Psoas muscle (tissue), 8 donors: Measurements from ENCODE around the gene UTP3. TPM values are rescaled to one million over a fixed set of nuclear protein-coding genes. Genes with fewer than 3 reads are reported as not detected.

Experiments
- ATAC-seq, 4 donors: fragments of 200-7000 bp; cut with Tn5 transposase; one replicate each; pipeline ENCODE4 v1.9.1; 2020; ENCODE audit warnings: moderate library complexity in 3 of 4, mild to moderate bottlenecking in 2 of 4
- DNase-seq, 2 donors: peaks; one replicate each; pipeline ENCODE4 v3.0.0-alpha.2; 2020
- H3K27ac ChIP-seq: fragments of 200-600 bp; one replicate; pipeline ENCODE4 v1.8.0; 2022
- H3K27me3 ChIP-seq, 3 donors: fragments of 200-600 bp in 1 of 3; one replicate each; pipeline versions ENCODE4 v1.6.1 to v1.8.0; 2013 to 2022; ENCODE audit warnings: low read length in 2 of 3, mild to moderate bottlenecking in 2 of 3, moderate library complexity in 1 of 3; ENCODE audit not compliant: insufficient read depth in 3 of 3
- H3K36me3 ChIP-seq, 2 donors: fragments of 200-600 bp in 1 of 2; one replicate each; pipeline versions ENCODE4 v1.6.1 to v1.8.0; 2013 to 2022; ENCODE audit warnings: low read depth in 1 of 2, mild to moderate bottlenecking in 1 of 2, moderate library complexity in 1 of 2; ENCODE audit not compliant: insufficient read depth in 1 of 2
- H3K4me1 ChIP-seq: fragments of 200-600 bp; one replicate; pipeline ENCODE4 v1.8.0; 2022
- H3K4me3 ChIP-seq: fragments of 200-600 bp; one replicate; pipeline ENCODE4 v1.8.0; 2022; ENCODE audit warnings: mild to moderate bottlenecking
- H3K9me3 ChIP-seq: fragments of 200-600 bp; one replicate; pipeline ENCODE4 v1.8.0; 2022
- CTCF ChIP-seq: fragments of 200-600 bp; IDR thresholded peaks from one replicate; pipeline ENCODE4 v1.8.0; 2022; ENCODE audit warnings: antibody characterized with exemption
- WGBS, 3 donors: extraction: QIAGEN DNeasy Blood & Tissue Kit; methylation state at CpG; one replicate each; pipeline versions ENCODE4 v1.1.6 to v1.1.7; 2013; 5-methylcytosine and 5-hydroxymethylcytosine counted together
- intact Hi-C, 2 donors: fragments of 100-400 bp; cut with DNase I; formaldehyde crosslinking; loops; one replicate each; pipeline versions ENCODE4 v1.11.0 to v1.14.2; 2022
- polyA plus RNA-seq, 3 donors: library from polyadenylated mRNA; stranded (reverse); fragments of 200-250 nt; gene quantifications; one replicate each; pipeline ENCODE4 v1.2.3, GENCODE V29; 2013
- total RNA-seq, 4 donors: library from RNA; stranded (reverse); fragmentation: NEBNext Ultra II Directional in 2 of 4; extraction: Animal tissue kit (Norgen Biotek cat#: 25700) in 2 of 4; gene quantifications; one replicate each; pipeline versions ENCODE4 v1.2.1 to v1.2.4, GENCODE V29; 2021 to 2023
- donor health status: healthy with polysubstance abuse.
- donor health status: DM: no; HTN: no; CAD: no; lungs with moderate emphysema.
- donor health status: Bipolar disorder and iron deficiency.
- donor health status: healthy.
- donor health status: DM: yes; HTN: yes; CAD: no.
- donor health status: DM: no; HTN: no; CAD: no.
- donor health status: DM: no; HTN: no; CAD: no.
- donor health status: DM: yes; HTN: yes; CAD: no.

The UTP3 gene
- total and polyA plus RNA-seq, 7 donors: 13.0 to 32.5 (median 22.3) TPM

GRCh38 chr4:70666369-70666768 is 22.0 kb upstream of the UTP3 start, which contains the start of gene JCHAIN:
JCHAIN (minus strand) TSS chr4:70666508; CDS start chr4:70666490, 18 bp downstream.
- no peak within 1 kb of the TSS for H3K27ac ChIP-seq
- no peaks in the 10 kb centered on the region for H3K27me3 ChIP-seq
- no peak for ATAC-seq
- WGBS, 3 donors: 52 to 79% (median 66%) methylated on average over 1 of the region's 1 CpG
- TF ChIP-seq CTCF: no peak
- no peak for DNase-seq
- H3K4me1 ChIP-seq: no peaks in the 10 kb centered on the region
- no peaks in the 10 kb centered on the region for H3K36me3 ChIP-seq
- no peaks in the 10 kb centered on the region for H3K9me3 ChIP-seq
- H3K4me3 ChIP-seq: no peak within 1 kb of the TSS
- intact Hi-C loops: no loop called here

- no peaks in the 10 kb centered on the region for H3K9me3 ChIP-seq
- no peaks in the 10 kb centered on the region for H3K27me3 ChIP-seq
- 52 to 57% (median 54%) methylated on average over 3 of the region's 3 CpGs for WGBS, 3 donors
- no peak overlapping the region for H3K27ac ChIP-seq
- no peaks in the 10 kb centered on the region for H3K4me1 ChIP-seq
- no peaks in the 10 kb centered on the region for H3K36me3 ChIP-seq
- DNase-seq (no peak), ATAC-seq (no peak)
- TF ChIP-seq CTCF: no peak
- H3K4me3 ChIP-seq: no peak overlapping the region
- intact Hi-C loops: no loop called here
Measured at GRCh38 chr4:70667740-70668535, 20.4 kb upstream of the UTP3 start.

GRCh38 chr4:70670332-70671014 is 17.9 kb upstream of the UTP3 start:
- intact Hi-C loops: no loop called here
- ATAC-seq: no peak

GRCh38 chr4:70671091-70671490 is 17.2 kb upstream of the UTP3 start:
- Histone ChIP-seq H3K27me3 (no peaks in the 10 kb centered on the region), H3K4me1 (no peaks in the 10 kb centered on the region), H3K4me3 (no peak overlapping the region), H3K36me3 (no peaks in the 10 kb centered on the region), H3K27ac (no peak overlapping the region), H3K9me3 (no peaks in the 10 kb centered on the region)
- intact Hi-C loops: no loop called here
- 49 to 66% (median 57%) methylated on average over 2 of the region's 2 CpGs for WGBS, 3 donors
- DNase-seq: no peak
- TF ChIP-seq CTCF: no peak
- ATAC-seq: no peak

More at GRCh38 chr4:70670332-70671014, 17.9 kb upstream of the UTP3 start:
- Histone ChIP-seq H3K36me3 (no peaks in the 10 kb centered on the region), H3K27ac (no peak overlapping the region), H3K27me3 (no peaks in the 10 kb centered on the region), H3K9me3 (no peaks in the 10 kb centered on the region), H3K4me3 (no peak overlapping the region), H3K4me1 (no peaks in the 10 kb centered on the region)
- no peak for DNase-seq
- TF ChIP-seq CTCF: no peak
- 71 to 75% (median 75%) methylated on average over 5 of the region's 5 CpGs for WGBS, 3 donors
